Astrocyte of the spinal cord (primary cell): Measurements from ENCODE around the gene KHDC3L.
A peak's percentile ranks its signal among the peaks of the same experiment; 100 is the strongest.

Experiments used
- DNase-seq: peaks from one replicate; pipeline ENCODE4 v3.0.0; 2011; ENCODE audit warnings: low read depth, low spot score
- H3K4me3 ChIP-seq: 2 replicates; pipeline ENCODE4 v1.5.1; 2011; ENCODE audit warnings: low read depth, mild to moderate bottlenecking, low read length, moderate library complexity
- in situ Hi-C: cut with HindIII; loops from 2 replicates; pipeline ENCODE4 v1.10.0; 2017; ENCODE audit warnings: low sequenced_read_pairs
- TF ChIP-seq, protein P1 (sequence below): IDR thresholded peaks from 2 replicates; pipeline ENCODE4 v1.5.1; 2012; ENCODE audit warnings: low read depth, mild to moderate bottlenecking, low read length, inconsistent platforms

KHDC3L gene

DNA sequence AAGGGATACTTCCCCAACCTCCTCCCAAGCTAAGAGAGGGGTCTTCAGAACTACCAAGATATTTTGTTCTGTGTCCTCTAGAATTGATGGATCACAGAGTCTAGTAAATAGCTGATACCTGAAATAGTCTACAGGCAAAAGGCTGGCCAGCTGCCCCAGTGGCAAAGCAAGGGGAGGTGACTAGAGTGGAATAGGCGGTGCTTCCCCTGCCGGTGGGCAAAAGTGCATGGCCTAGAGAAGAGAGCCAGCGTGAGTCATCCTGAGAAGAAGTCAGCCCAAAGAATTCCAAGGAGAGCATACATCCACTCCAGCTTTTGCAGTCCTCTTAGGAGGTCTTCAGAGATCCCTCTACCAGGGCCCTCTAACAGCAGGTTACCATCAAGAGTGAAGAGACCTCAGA, 23.1 kb upstream of the KHDC3L start:
- no peak overlapping the region for H3K4me3 ChIP-seq
- DNase-seq, result peak; percentile 14
- TF ChIP-seq, protein P1, sequence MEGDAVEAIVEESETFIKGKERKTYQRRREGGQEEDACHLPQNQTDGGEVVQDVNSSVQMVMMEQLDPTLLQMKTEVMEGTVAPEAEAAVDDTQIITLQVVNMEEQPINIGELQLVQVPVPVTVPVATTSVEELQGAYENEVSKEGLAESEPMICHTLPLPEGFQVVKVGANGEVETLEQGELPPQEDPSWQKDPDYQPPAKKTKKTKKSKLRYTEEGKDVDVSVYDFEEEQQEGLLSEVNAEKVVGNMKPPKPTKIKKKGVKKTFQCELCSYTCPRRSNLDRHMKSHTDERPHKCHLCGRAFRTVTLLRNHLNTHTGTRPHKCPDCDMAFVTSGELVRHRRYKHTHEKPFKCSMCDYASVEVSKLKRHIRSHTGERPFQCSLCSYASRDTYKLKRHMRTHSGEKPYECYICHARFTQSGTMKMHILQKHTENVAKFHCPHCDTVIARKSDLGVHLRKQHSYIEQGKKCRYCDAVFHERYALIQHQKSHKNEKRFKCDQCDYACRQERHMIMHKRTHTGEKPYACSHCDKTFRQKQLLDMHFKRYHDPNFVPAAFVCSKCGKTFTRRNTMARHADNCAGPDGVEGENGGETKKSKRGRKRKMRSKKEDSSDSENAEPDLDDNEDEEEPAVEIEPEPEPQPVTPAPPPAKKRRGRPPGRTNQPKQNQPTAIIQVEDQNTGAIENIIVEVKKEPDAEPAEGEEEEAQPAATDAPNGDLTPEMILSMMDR, result no peak
- in situ Hi-C loops, result no loop called here

- TF ChIP-seq, protein P1, result no peak
- no peak for DNase-seq
- in situ Hi-C loops, result no loop called here
- H3K4me3 ChIP-seq, result no peak overlapping the region
Observed at GRCh38 chr6:73340048-73340447, 22.4 kb upstream of the KHDC3L start.

GRCh38 chr6:73341335-73341734, 21.1 kb upstream of the KHDC3L start:
- no peak for DNase-seq
- TF ChIP-seq, protein P1, result no peak
- H3K4me3 ChIP-seq, result no peak overlapping the region
- in situ Hi-C loops, result no loop called here

GRCh38 chr6:73342174-73342573, 20.3 kb upstream of the KHDC3L start:
- in situ Hi-C loops, result no loop called here
- H3K4me3 ChIP-seq, result no peak overlapping the region
- TF ChIP-seq, protein P1, result no peak
- DNase-seq, result no peak

GRCh38 chr6:73343164-73343563, 19.3 kb upstream of the KHDC3L start:
- DNase-seq, result no peak
- no peak overlapping the region for H3K4me3 ChIP-seq
- TF ChIP-seq, protein P1, result no peak
- in situ Hi-C loops, result no loop called here

DNA sequence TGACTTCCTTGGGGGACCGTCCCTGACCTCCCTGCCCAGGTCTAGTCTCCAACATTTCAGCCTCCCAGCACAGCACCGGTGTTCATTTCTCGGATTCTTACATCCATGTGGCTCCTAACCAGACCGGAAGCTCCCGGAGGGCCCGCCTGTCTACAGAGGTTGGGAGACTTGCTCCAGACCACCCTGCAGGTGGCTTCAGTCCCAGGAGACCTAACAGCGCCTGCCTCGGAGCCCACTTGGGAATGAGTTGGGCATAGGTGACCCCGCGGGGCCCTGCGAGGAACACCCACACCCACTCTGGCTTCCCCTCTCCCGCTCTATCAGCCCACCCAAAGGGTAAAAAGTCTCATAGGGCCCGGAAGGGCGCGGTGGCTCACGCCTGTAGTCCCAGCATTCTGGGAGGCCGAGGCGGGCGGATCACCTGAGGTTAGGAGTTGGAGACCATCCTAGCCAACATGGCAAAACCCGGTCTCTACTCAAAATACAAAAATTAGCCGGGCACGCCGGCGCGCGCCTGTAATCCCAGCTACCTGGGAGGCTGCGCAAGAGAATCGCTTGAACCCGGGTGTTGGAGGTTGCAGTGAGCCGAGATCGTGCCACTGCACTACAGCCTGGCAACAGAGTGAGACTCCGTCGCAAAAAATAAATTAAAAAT, 13.8 kb upstream of the KHDC3L start:
- in situ Hi-C loops, result no loop called here
- no peak for DNase-seq
- TF ChIP-seq, protein P1, result no peak
- no peak overlapping the region for H3K4me3 ChIP-seq
